Suprapubic skin (tissue), 3 donors: ENCODE data around the gene SCCPDH.

Source experiments
- POLR2AphosphoS5 ChIP-seq, 3 donors: sonication (generic); formaldehyde crosslinking; IDR thresholded peaks; one replicate each; pipeline ENCODE4 v1.6.1; 2017; ENCODE audit warnings: antibody characterized with exemption in 3 of 3
- TF ChIP-seq, protein P1 (sequence below), 2 donors: fragments of 200-600 bp in 1 of 2; fragments of 450-650 bp in 1 of 2; sonication (generic) in 1 of 2; IDR thresholded peaks; one replicate each; pipeline ENCODE4 v1.5.1; 2016 to 2019; ENCODE audit warnings: antibody characterized with exemption in 2 of 2, mild to moderate bottlenecking in 1 of 2, moderate library complexity in 1 of 2

DNA sequence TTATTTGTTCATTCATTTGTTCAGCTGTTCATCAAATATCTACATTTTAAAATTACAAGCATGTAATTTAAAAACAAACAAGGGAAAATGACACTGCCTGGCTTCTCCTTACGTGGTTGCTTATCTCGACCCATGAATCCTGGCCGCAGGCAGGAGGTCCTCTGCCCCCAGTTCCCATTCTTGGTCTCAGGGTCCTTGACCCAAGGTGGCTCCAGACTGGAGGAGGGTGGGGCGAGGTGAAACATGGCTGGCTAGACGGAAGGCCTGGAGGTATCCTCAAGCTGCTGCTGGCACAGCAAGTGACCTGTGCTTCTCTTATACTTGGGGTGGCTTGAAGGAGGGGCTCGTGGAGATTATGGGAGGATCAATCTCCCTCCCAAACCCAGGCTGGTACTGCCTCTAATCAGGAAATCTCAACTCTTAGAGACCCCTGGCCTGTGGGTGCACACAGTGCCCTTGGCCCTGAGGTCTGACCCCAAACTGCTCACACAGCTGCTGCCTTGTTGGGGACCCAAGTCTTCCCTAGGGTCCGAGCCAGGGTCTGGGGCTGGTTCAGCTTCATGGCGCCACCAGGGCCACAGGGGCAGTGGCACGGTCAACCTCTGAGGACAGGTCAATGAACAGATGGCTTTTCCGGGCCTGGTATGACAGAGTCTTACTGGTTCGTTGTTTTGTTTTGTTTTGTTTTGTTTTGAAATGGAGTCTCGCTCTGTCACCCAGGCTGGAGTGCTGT is 63.7 kb downstream of the SCCPDH start:
- TF ChIP-seq, protein P1, sequence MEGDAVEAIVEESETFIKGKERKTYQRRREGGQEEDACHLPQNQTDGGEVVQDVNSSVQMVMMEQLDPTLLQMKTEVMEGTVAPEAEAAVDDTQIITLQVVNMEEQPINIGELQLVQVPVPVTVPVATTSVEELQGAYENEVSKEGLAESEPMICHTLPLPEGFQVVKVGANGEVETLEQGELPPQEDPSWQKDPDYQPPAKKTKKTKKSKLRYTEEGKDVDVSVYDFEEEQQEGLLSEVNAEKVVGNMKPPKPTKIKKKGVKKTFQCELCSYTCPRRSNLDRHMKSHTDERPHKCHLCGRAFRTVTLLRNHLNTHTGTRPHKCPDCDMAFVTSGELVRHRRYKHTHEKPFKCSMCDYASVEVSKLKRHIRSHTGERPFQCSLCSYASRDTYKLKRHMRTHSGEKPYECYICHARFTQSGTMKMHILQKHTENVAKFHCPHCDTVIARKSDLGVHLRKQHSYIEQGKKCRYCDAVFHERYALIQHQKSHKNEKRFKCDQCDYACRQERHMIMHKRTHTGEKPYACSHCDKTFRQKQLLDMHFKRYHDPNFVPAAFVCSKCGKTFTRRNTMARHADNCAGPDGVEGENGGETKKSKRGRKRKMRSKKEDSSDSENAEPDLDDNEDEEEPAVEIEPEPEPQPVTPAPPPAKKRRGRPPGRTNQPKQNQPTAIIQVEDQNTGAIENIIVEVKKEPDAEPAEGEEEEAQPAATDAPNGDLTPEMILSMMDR (IDR thresholded peaks at IDR 0.05), result no peak
- TF ChIP-seq POLR2AphosphoS5 (IDR thresholded peaks at IDR 0.05), result no peak
